Loucy (cell line): ENCODE measurements around the gene EXOG.

Experiments
- H2AFZ ChIP-seq: fragments of 200-600 bp; sonication (generic); 2 replicates; pipeline ENCODE4 v1.6.0; 2016; ENCODE audit warnings: antibody characterized with exemption, mild to moderate bottlenecking, low read length, moderate library complexity
- H3F3A ChIP-seq: fragments of 200-600 bp; 2 replicates; pipeline ENCODE4 v1.6.0; 2016; ENCODE audit warnings: antibody characterized with exemption, low read depth, mild to moderate bottlenecking
- H3K27me3 ChIP-seq: fragments of 200-600 bp; sonication (generic); 2 replicates; pipeline ENCODE4 v1.6.1; 2014; ENCODE audit warnings: low read length, mild to moderate bottlenecking; ENCODE audit not compliant: insufficient read depth, poor library complexity, severe bottlenecking
- H3K36me3 ChIP-seq: fragments of 200-600 bp; sonication (generic); 2 replicates; pipeline ENCODE4 v1.6.1; 2016; ENCODE audit warnings: low read length; ENCODE audit not compliant: insufficient read depth
- H3K4me1 ChIP-seq: fragments of 200-600 bp; sonication (generic); 2 replicates; pipeline ENCODE4 v1.5.1; 2014; ENCODE audit warnings: low read length, mild to moderate bottlenecking; ENCODE audit not compliant: insufficient read depth, poor library complexity, severe bottlenecking
- H3K4me2 ChIP-seq: fragments of 200-600 bp; sonication (generic); 2 replicates; pipeline ENCODE4 v1.6.0; 2014; ENCODE audit warnings: antibody characterized with exemption, low read length, low read depth, mild to moderate bottlenecking; ENCODE audit not compliant: poor library complexity, severe bottlenecking
- H3K4me3 ChIP-seq: fragments of 200-600 bp; sonication (generic); 2 replicates; pipeline ENCODE4 v1.5.1; 2014; ENCODE audit warnings: low read length, mild to moderate bottlenecking, mixed read lengths; ENCODE audit not compliant: poor library complexity, severe bottlenecking
- H3K79me2 ChIP-seq: fragments of 200-600 bp; sonication (generic); 2 replicates; pipeline ENCODE4 v1.6.1; 2014; ENCODE audit warnings: low read length; ENCODE audit not compliant: insufficient read depth
- H3K9ac ChIP-seq: fragments of 200-600 bp; sonication (generic); 2 replicates; pipeline ENCODE4 v1.6.0; 2014; ENCODE audit warnings: mild to moderate bottlenecking, low read depth, low read length, moderate library complexity; ENCODE audit not compliant: poor library complexity, severe bottlenecking
- H3K9me2 ChIP-seq: fragments of 200-600 bp; sonication (generic); replicated peaks from 2 replicates; pipeline ENCODE4 v1.6.1; 2016; ENCODE audit warnings: low read depth, low read length, mixed read lengths
- H3K9me3 ChIP-seq: fragments of 200-600 bp; sonication (generic); 2 replicates; pipeline ENCODE4 v1.6.1; 2014; ENCODE audit warnings: mild to moderate bottlenecking, antibody characterized with exemption, low read length, low read depth; ENCODE audit not compliant: insufficient read depth
- H4K20me1 ChIP-seq: fragments of 200-600 bp; sonication (generic); 2 replicates; pipeline ENCODE4 v1.6.0; 2014; ENCODE audit warnings: antibody characterized with exemption, low read length, mild to moderate bottlenecking; ENCODE audit not compliant: insufficient read depth, poor library complexity, severe bottlenecking
- CTCF ChIP-seq: fragments of 200-600 bp; sonication (generic); conservative IDR thresholded peaks from 2 replicates; pipeline ENCODE4 v1.5.1; 2014; ENCODE audit warnings: mild to moderate bottlenecking, antibody characterized with exemption, low read length
- EZH2phosphoT487 ChIP-seq: fragments of 200-600 bp; IDR thresholded peaks from 2 replicates; pipeline ENCODE4 v1.6.1; 2018; ENCODE audit warnings: antibody characterized with exemption, mild to moderate bottlenecking, moderate library complexity, borderline replicate concordance

The EXOG gene

GRCh38 chr3:38519651-38520050 is 23.5 kb downstream of the EXOG start:
- Histone ChIP-seq H3K4me1 (no peaks in the 10 kb centered on the region), H3K36me3 (peaks cover 26% of the 10 kb centered on the region; the same call in 1 of the 2 replicates), H3K4me3 (no peak overlapping the region), H3K27me3 (no peaks in the 10 kb centered on the region), H3K9ac (no peak overlapping the region), H3K4me2 (peak overlapping the region; percentile 23), H4K20me1 (no peaks in the 10 kb centered on the region), H3F3A (no peaks in the 10 kb centered on the region), H2AFZ (no peak overlapping the region), H3K9me3 (no peaks in the 10 kb centered on the region), H3K9me2 (no peaks in the 10 kb centered on the region), H3K79me2 (no peaks in the 10 kb centered on the region)
- TF ChIP-seq EZH2phosphoT487 (no peak), CTCF (no peak)

GRCh38 chr3:38521391-38521987 is 25.3 kb downstream of the EXOG start:
- Histone ChIP-seq H3K36me3 (peaks cover 40% of the 10 kb centered on the region; the same call in 1 of the 2 replicates), H3K4me1 (no peaks in the 10 kb centered on the region), H3K9ac (no peak overlapping the region), H3K9me2 (no peaks in the 10 kb centered on the region), H3K9me3 (no peaks in the 10 kb centered on the region), H4K20me1 (no peaks in the 10 kb centered on the region), H3K27me3 (no peaks in the 10 kb centered on the region), H3K4me3 (no peak overlapping the region), H2AFZ (no peak overlapping the region), H3K79me2 (no peaks in the 10 kb centered on the region), H3F3A (no peaks in the 10 kb centered on the region), H3K4me2 (no peak overlapping the region)
- TF ChIP-seq CTCF (peak; percentile 97), EZH2phosphoT487 (no peak)

GRCh38 chr3:38522002-38522401 is 25.9 kb downstream of the EXOG start:
- Histone ChIP-seq H3K9me3 (no peaks in the 10 kb centered on the region), H3K9me2 (no peaks in the 10 kb centered on the region), H3K4me1 (no peaks in the 10 kb centered on the region), H3K4me3 (no peak overlapping the region), H3K9ac (no peak overlapping the region), H4K20me1 (no peaks in the 10 kb centered on the region), H2AFZ (no peak overlapping the region), H3F3A (no peaks in the 10 kb centered on the region), H3K4me2 (no peak overlapping the region), H3K79me2 (no peaks in the 10 kb centered on the region), H3K27me3 (no peaks in the 10 kb centered on the region), H3K36me3 (peaks cover 40% of the 10 kb centered on the region; the same call in 1 of the 2 replicates)
- TF ChIP-seq CTCF, result no peak
- no peak for TF ChIP-seq EZH2phosphoT487
